ENCODE data around the gene GAK. TPM values are rescaled to one million over a fixed set of nuclear protein-coding genes. Genes with fewer than 3 reads are reported as not detected.

The GAK gene
- total RNA-seq, 1 donor from 2014 or later = 86.9 TPM

GRCh38 chr4:968621-969394, 36.7 kb upstream of the GAK start:
- Histone ChIP-seq H3K4me1 (ENCODE audit: insufficient read depth, low read length) (peaks cover 10% of the 10 kb centered on the region), H3K4me2 (ENCODE audit: low read length) (no peak overlapping the region), H3K9me3 (ENCODE audit: insufficient read depth, low read depth, low read length) (no peaks in the 10 kb centered on the region), H3K36me3 (ENCODE audit: insufficient read depth, low read length) (no peaks in the 10 kb centered on the region), H2AFZ (ENCODE audit: low read depth, low read length) (no peak overlapping the region), H3K79me2 (ENCODE audit: insufficient read depth, low read length) (peaks cover 7% of the 10 kb centered on the region), H3K9ac (ENCODE audit: low read length) (no peak overlapping the region), H3K27ac (ENCODE audit: low read depth, low read length) (no peak overlapping the region), H4K20me1 (ENCODE audit: insufficient read depth, low read length) (peaks cover 36% of the 10 kb centered on the region), H3K27me3 (ENCODE audit: insufficient read depth, low read length) (no peaks in the 10 kb centered on the region), H3K4me3 (ENCODE audit: insufficient read depth, low read depth, low read length) (no peak overlapping the region)
- Mint-ChIP-seq H3K4me3 (ENCODE audit: unreplicated experiment) (no peak overlapping the region), H3K27me3 (ENCODE audit: low read depth, unreplicated experiment) (no peaks in the 10 kb centered on the region), H3K27ac (ENCODE audit: unreplicated experiment) (no peak overlapping the region), H3K9me3 (ENCODE audit: unreplicated experiment) (no peaks in the 10 kb centered on the region), H3K4me1 (ENCODE audit: low read depth, unreplicated experiment) (no peaks in the 10 kb centered on the region), H3K36me3 (ENCODE audit: low read depth, unreplicated experiment) (peaks cover 5% of the 10 kb centered on the region)
- DNase-seq (ENCODE audit: low read depth) = no peak
- no peak for FAIRE-seq
- TF ChIP-seq CTCF (IDR thresholded peaks at IDR 0.05; ENCODE audit: insufficient read depth, low read depth, low read length) = no peak
- no peak for TF ChIP-seq EZH2 (IDR thresholded peaks at IDR 0.05; ENCODE audit: insufficient read depth, low read length)

GRCh38 chr4:968221-968620, 36.1 kb upstream of the GAK start:
- Mint-ChIP-seq H3K27me3 (ENCODE audit: low read depth, unreplicated experiment) (no peaks in the 10 kb centered on the region), H3K4me1 (ENCODE audit: low read depth, unreplicated experiment) (no peaks in the 10 kb centered on the region), H3K4me3 (ENCODE audit: unreplicated experiment) (no peak overlapping the region), H3K36me3 (ENCODE audit: low read depth, unreplicated experiment) (peaks cover 5% of the 10 kb centered on the region), H3K27ac (ENCODE audit: unreplicated experiment) (no peak overlapping the region), H3K9me3 (ENCODE audit: unreplicated experiment) (no peaks in the 10 kb centered on the region)
- no peak overlapping the region for H3K9ac ChIP-seq (ENCODE audit: low read length)
- FAIRE-seq = no peak
- H3K36me3 ChIP-seq (ENCODE audit: insufficient read depth, low read length) = no peaks in the 10 kb centered on the region
- peaks cover 10% of the 10 kb centered on the region for H3K4me1 ChIP-seq (ENCODE audit: insufficient read depth, low read length)
- no peaks in the 10 kb centered on the region for H3K27me3 ChIP-seq (ENCODE audit: insufficient read depth, low read length)
- H3K79me2 ChIP-seq (ENCODE audit: insufficient read depth, low read length) = peaks cover 7% of the 10 kb centered on the region
- DNase-seq (ENCODE audit: low read depth) = no peak
- peaks cover 36% of the 10 kb centered on the region for H4K20me1 ChIP-seq (ENCODE audit: insufficient read depth, low read length)
- H3K9me3 ChIP-seq (ENCODE audit: insufficient read depth, low read depth, low read length) = no peaks in the 10 kb centered on the region
- H3K27ac ChIP-seq (ENCODE audit: low read depth, low read length) = no peak overlapping the region
- H2AFZ ChIP-seq (ENCODE audit: low read depth, low read length) = no peak overlapping the region
- H3K4me2 ChIP-seq (ENCODE audit: low read length) = no peak overlapping the region
- H3K4me3 ChIP-seq (ENCODE audit: insufficient read depth, low read depth, low read length) = no peak overlapping the region
- no peak for TF ChIP-seq CTCF (IDR thresholded peaks at IDR 0.05; ENCODE audit: insufficient read depth, low read depth, low read length)
- no peak for TF ChIP-seq EZH2 (IDR thresholded peaks at IDR 0.05; ENCODE audit: insufficient read depth, low read length)

Data from astrocyte (in vitro differentiated cells and primary cell).